Nephron progenitor cell (in vitro differentiated cells): ENCODE measurements around the gene CIBAR2.

Experiments
- DNase-seq: peaks from one replicate; pipeline ENCODE4 v3.0.0; 2021
- H3K27ac Mint-ChIP-seq: 2 replicates; pipeline ENCODE4 v1.8.0; 2021; ENCODE audit warnings: mild to moderate bottlenecking, moderate library complexity, mixed read lengths
- H3K27me3 Mint-ChIP-seq: 2 replicates; pipeline ENCODE4 v1.8.0; 2021; ENCODE audit warnings: mild to moderate bottlenecking, low read depth, mixed read lengths; ENCODE audit not compliant: poor library complexity
- H3K36me3 Mint-ChIP-seq: 2 replicates; pipeline ENCODE4 v1.8.0; 2021; ENCODE audit warnings: low read depth, mixed read lengths
- H3K4me1 Mint-ChIP-seq: 2 replicates; pipeline ENCODE4 v1.8.0; 2021; ENCODE audit warnings: mixed read lengths
- H3K4me3 Mint-ChIP-seq: 2 replicates; pipeline ENCODE4 v1.8.0; 2021; ENCODE audit warnings: mild to moderate bottlenecking, moderate library complexity, mixed read lengths
- H3K9me3 Mint-ChIP-seq: 2 replicates; pipeline ENCODE4 v1.8.0; 2021; ENCODE audit warnings: mild to moderate bottlenecking, moderate library complexity, mixed read lengths
- TF ChIP-seq, protein P1 (sequence below): fragments of 200-600 bp; sonication (generic); IDR thresholded peaks from 2 replicates; pipeline ENCODE4 v1.5.0; 2021; ENCODE audit warnings: antibody characterized with exemption

Gene CIBAR2

GRCh38 chr16:85084841-85085510 is 27.3 kb downstream of the CIBAR2 start:
- no peak for DNase-seq
- TF ChIP-seq, protein P1, sequence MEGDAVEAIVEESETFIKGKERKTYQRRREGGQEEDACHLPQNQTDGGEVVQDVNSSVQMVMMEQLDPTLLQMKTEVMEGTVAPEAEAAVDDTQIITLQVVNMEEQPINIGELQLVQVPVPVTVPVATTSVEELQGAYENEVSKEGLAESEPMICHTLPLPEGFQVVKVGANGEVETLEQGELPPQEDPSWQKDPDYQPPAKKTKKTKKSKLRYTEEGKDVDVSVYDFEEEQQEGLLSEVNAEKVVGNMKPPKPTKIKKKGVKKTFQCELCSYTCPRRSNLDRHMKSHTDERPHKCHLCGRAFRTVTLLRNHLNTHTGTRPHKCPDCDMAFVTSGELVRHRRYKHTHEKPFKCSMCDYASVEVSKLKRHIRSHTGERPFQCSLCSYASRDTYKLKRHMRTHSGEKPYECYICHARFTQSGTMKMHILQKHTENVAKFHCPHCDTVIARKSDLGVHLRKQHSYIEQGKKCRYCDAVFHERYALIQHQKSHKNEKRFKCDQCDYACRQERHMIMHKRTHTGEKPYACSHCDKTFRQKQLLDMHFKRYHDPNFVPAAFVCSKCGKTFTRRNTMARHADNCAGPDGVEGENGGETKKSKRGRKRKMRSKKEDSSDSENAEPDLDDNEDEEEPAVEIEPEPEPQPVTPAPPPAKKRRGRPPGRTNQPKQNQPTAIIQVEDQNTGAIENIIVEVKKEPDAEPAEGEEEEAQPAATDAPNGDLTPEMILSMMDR, result no peak
- H3K36me3 Mint-ChIP-seq, result no peaks in the 10 kb centered on the region
- peak overlapping the region; percentile 73 for H3K27ac Mint-ChIP-seq
- H3K4me3 Mint-ChIP-seq, result peak overlapping the region; percentile 35
- peaks cover 27% of the 10 kb centered on the region for H3K27me3 Mint-ChIP-seq
- H3K9me3 Mint-ChIP-seq, result no peaks in the 10 kb centered on the region
- H3K4me1 Mint-ChIP-seq, result peaks cover 79% of the 10 kb centered on the region

GRCh38 chr16:85083051-85083639 is 29.1 kb downstream of the CIBAR2 start:
- peaks cover 14% of the 10 kb centered on the region for H3K36me3 Mint-ChIP-seq
- H3K27ac Mint-ChIP-seq, result no peak overlapping the region
- peak overlapping the region; percentile 52 for H3K4me3 Mint-ChIP-seq

DNA sequence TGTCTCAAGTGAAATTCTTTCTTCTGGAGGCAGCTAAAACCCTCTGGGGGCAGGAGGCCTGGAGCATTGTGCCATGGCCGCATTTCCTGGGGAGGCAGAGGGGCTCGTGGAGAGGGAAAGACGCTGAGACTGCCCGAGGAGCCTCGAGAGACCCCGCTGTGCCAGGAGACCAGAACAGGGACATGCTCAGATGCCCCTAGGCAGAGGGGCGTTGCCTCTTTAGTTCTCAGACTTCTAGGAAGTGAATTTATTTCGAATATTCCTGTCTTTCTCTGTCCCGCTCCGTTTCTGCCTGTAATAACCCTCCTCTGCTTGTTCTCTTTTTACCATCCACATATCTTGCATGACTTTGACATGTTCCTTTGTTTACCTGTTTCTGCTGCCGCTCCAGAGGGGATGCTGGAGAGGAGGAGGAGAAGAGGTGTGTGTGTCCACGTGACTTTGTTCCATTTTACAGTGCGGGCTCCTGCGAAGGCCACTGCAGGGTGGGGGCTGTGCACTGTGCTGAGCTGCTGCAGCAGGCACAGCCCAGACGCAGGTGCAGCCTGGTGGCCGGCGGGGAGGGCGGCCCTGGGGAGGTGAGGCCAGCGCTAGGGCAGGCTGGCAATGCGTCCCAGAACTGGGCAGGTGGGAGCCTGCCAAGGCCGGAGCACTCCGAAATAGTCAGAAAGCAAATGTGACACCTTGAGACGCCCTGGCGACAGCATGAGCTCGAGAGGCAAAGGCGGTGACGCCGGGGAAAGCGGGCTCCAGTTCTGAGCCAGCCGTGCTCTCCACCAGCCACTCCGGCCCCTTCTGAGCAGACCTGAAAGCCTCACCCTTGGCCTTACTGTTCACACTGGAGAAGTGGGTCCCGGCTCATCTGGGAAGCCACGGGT is 29.9 kb downstream of the CIBAR2 start:
- Mint-ChIP-seq H3K27me3 (peaks cover 35% of the 10 kb centered on the region), H3K4me1 (peaks cover 77% of the 10 kb centered on the region), H3K4me3 (peak overlapping the region; percentile 28), H3K36me3 (peaks cover 14% of the 10 kb centered on the region), H3K27ac (no peak overlapping the region), H3K9me3 (no peaks in the 10 kb centered on the region)
- no peak for DNase-seq
- TF ChIP-seq, protein P1, result no peak

More at GRCh38 chr16:85083051-85083639, 29.1 kb downstream of the CIBAR2 start:
- H3K4me1 Mint-ChIP-seq, result peaks cover 79% of the 10 kb centered on the region
- peaks cover 33% of the 10 kb centered on the region for H3K27me3 Mint-ChIP-seq
- no peaks in the 10 kb centered on the region for H3K9me3 Mint-ChIP-seq
- no peak for DNase-seq
- TF ChIP-seq, protein P1, result no peak

- no peak for DNase-seq
- H3K27ac Mint-ChIP-seq, result no peak overlapping the region
- peaks cover 71% of the 10 kb centered on the region for H3K4me1 Mint-ChIP-seq
- H3K36me3 Mint-ChIP-seq, result peaks cover 14% of the 10 kb centered on the region
- H3K4me3 Mint-ChIP-seq, result no peak overlapping the region
- H3K9me3 Mint-ChIP-seq, result no peaks in the 10 kb centered on the region
- TF ChIP-seq, protein P1, result no peak
- H3K27me3 Mint-ChIP-seq, result peaks cover 35% of the 10 kb centered on the region
These were observed 30.5 kb downstream of the CIBAR2 start for GRCh38 chr16:85081765-85082164.

DNA sequence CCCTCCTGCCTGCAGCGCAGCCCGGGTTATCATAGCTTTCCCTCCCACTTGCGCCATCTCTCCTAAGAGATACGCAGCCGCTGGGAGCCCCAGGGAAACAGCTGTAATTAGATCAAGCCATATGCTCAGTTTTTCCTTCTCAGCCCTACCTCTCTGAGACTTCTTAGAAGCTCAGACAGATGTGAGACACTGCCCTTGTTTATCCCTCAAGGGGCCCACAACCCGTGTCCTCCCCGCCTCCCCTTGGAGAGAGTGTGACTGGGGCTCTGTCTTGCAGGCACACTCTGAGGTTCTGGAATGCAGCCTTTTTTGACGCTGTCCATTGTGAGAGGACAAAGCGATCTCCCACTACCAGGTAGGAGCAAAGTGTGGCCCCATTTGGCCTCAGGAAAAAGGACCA is 31.2 kb downstream of the CIBAR2 start:
- Mint-ChIP-seq H3K27me3 (peaks cover 35% of the 10 kb centered on the region), H3K4me1 (peaks cover 64% of the 10 kb centered on the region), H3K27ac (no peak overlapping the region), H3K4me3 (peak overlapping the region; percentile 67), H3K36me3 (peaks cover 14% of the 10 kb centered on the region), H3K9me3 (no peaks in the 10 kb centered on the region)
- TF ChIP-seq, protein P1, result no peak
- DNase-seq, result no peak
